K562 (cell line): ENCODE results near the gene IL6ST. TPM values are rescaled to one million over a fixed set of nuclear protein-coding genes. Genes with fewer than 3 reads are reported as not detected.

ENCODE experiments used
- CCNT2 ChIP-seq: IDR thresholded peaks from 2 replicates; pipeline ENCODE4 v1.6.1; 2011; ENCODE audit warnings: borderline replicate concordance, low read depth, mild to moderate bottlenecking, moderate library complexity, mixed read lengths, low read length; ENCODE audit not compliant: insufficient read length; ENCODE audit errors: extremely low read depth
- COPS2 ChIP-seq: fragments of 450-650 bp; conservative IDR thresholded peaks from 2 replicates; pipeline ENCODE4 v1.6.1; 2016; ENCODE audit warnings: mild to moderate bottlenecking, moderate library complexity
- ELF1 ChIP-seq: fragments of 200-800 bp; sonication (Bioruptor generic); IDR thresholded peaks from 2 replicates; pipeline ENCODE4 v1.6.1; 2016; ENCODE audit warnings: missing genetic modification characterization, missing compliant biosample characterization
- ELF4 ChIP-seq: fragments of 450-650 bp; formaldehyde crosslinking; IDR thresholded peaks from 2 replicates; pipeline ENCODE4 v1.4.0; 2022; ENCODE audit warnings: missing genetic modification characterization
- FOS ChIP-seq: IDR thresholded peaks from 3 replicates; pipeline ENCODE4 v1.6.1; 2011; ENCODE audit not compliant: insufficient read length; ENCODE audit errors: extremely low read depth
- GABPA ChIP-seq: fragments of 200-800 bp; sonication (Bioruptor generic); conservative IDR thresholded peaks from 2 replicates; pipeline ENCODE4 v1.6.1; 2016; ENCODE audit warnings: low read depth, missing genetic modification characterization, missing compliant biosample characterization
- HDAC2 ChIP-seq: fragments of 450-650 bp; IDR thresholded peaks from 2 replicates; pipeline ENCODE4 v1.6.1; 2016; ENCODE audit warnings: mild to moderate bottlenecking
- HIVEP1 ChIP-seq: fragments of 250-450 bp; sonication (Bioruptor Pico); IDR thresholded peaks from 2 replicates; pipeline ENCODE4 v1.4.0; 2020; ENCODE audit warnings: mild to moderate bottlenecking
- HNRNPH1 ChIP-seq: fragments of 200-400 bp; formaldehyde crosslinking; optimal IDR thresholded peaks from 2 replicates; pipeline ENCODE3; 2017; ENCODE audit warnings: low read depth, mild to moderate bottlenecking, low read length, moderate library complexity
- KAT8 ChIP-seq: fragments of 450-650 bp; IDR thresholded peaks from 2 replicates; pipeline ENCODE4 v1.6.1; 2016; ENCODE audit warnings: low read depth, mild to moderate bottlenecking
- KDM4B ChIP-seq, 2 experiments: fragments of 450-650 bp in 1 of 2; sonication (generic) in 1 of 2; IDR thresholded peaks; 2 replicates each; pipeline ENCODE4 v1.6.1; 2016 to 2017; ENCODE audit warnings: borderline replicate concordance in 2 of 2, antibody characterized with exemption in 1 of 2, low read depth in 1 of 2, mild to moderate bottlenecking in 1 of 2
- NCOR1 ChIP-seq: fragments of 450-650 bp; IDR thresholded peaks from 2 replicates; pipeline ENCODE4 v1.6.1; 2016; ENCODE audit warnings: mild to moderate bottlenecking, moderate library complexity
- PHF21A ChIP-seq: fragments of 450-650 bp; IDR thresholded peaks from 2 replicates; pipeline ENCODE4 v1.6.1; 2017; ENCODE audit warnings: low read depth, borderline replicate concordance
- RNF2 ChIP-seq: sonication (generic); IDR thresholded peaks from 2 replicates; pipeline ENCODE4 v1.6.1; 2016
- RUNX1 ChIP-seq: sonication (generic); IDR thresholded peaks from 2 replicates; pipeline ENCODE4 v1.6.1; 2016; ENCODE audit warnings: antibody characterized with exemption, low read depth
- SIRT6 ChIP-seq: IDR thresholded peaks from one replicate; pipeline ENCODE4 v1.6.1; 2012; ENCODE audit warnings: low read depth, mild to moderate bottlenecking, control low read depth, inconsistent platforms, low read length, moderate library complexity
- SRSF7 ChIP-seq: fragments of 200-400 bp; formaldehyde crosslinking; optimal IDR thresholded peaks from 2 replicates; pipeline ENCODE3; 2017; ENCODE audit warnings: mild to moderate bottlenecking, low read depth, low read length
- TCF3 ChIP-seq: sonication (generic); formaldehyde crosslinking; IDR thresholded peaks from 2 replicates; pipeline ENCODE4 v1.4.0; 2020; ENCODE audit warnings: mild to moderate bottlenecking, missing genetic modification reagents
- TEAD4 ChIP-seq, 2 experiments: sonication (generic) in 1 of 2; formaldehyde crosslinking in 1 of 2; IDR thresholded peaks; 2 replicates each; pipeline versions ENCODE4 v1.6.1 to v1.8.0; 2012 to 2022; ENCODE audit warnings: borderline replicate concordance in 1 of 2, inconsistent platforms in 1 of 2, low read length in 1 of 2, mild to moderate bottlenecking in 1 of 2, missing genetic modification reagents in 1 of 2
- TGIF2 ChIP-seq: sonication (generic); formaldehyde crosslinking; IDR thresholded peaks from 2 replicates; pipeline ENCODE4 v1.8.1; 2022; ENCODE audit warnings: mild to moderate bottlenecking, missing genetic modification reagents, moderate library complexity
- TRIM24 ChIP-seq, 2 experiments: fragments of 450-650 bp; IDR thresholded peaks; 2 replicates each; pipeline ENCODE4 v1.6.1; 2016
- TRIM28 ChIP-seq: fragments of 450-650 bp; IDR thresholded peaks from 2 replicates; pipeline ENCODE4 v1.6.1; 2017
- ZC3H8 ChIP-seq: fragments of 450-650 bp; IDR thresholded peaks from 2 replicates; pipeline ENCODE4 v1.6.1; 2017
- ZFP30 ChIP-seq: fragments of 250-450 bp; sonication (Bioruptor Pico); IDR thresholded peaks from 2 replicates; pipeline ENCODE4 v1.8.0; 2022; ENCODE audit warnings: moderate library complexity, mild to moderate bottlenecking, inconsistent platforms, borderline replicate concordance
- ZNF121 ChIP-seq: sonication (generic); formaldehyde crosslinking; conservative IDR thresholded peaks from 2 replicates; pipeline ENCODE4 v1.8.0; 2022; ENCODE audit warnings: missing genetic modification reagents
- ZNF253 ChIP-seq: fragments of 250-450 bp; sonication (Bioruptor Pico); conservative IDR thresholded peaks from 2 replicates; pipeline ENCODE4 v1.6.1; 2021; ENCODE audit warnings: mild to moderate bottlenecking
- polyA plus RNA-seq, 8 experiments: library from polyadenylated mRNA; depleted of rRNA in 4 of 8; stranded (reverse) in 5 of 8; unstranded in 3 of 8; fragments of >200 nt; fragmentation: Nextera tagmentation in 2 of 8; fragmentation: Illumina TruSeq in 1 of 8; extraction: Ambion mirVana in 2 of 8; extraction: Trizol in 1 of 8; gene quantifications; 2 replicates each; pipeline versions ENCODE4 v1.2.1 to v1.2.3, GENCODE V29; 2011 to 2014; ENCODE audit warnings: inconsistent platforms in 1 of 8, missing spikeins in 1 of 8
- total RNA-seq, 7 experiments: library from RNA; depleted of rRNA in 6 of 7; stranded (reverse); fragments of >200 nt in 6 of 7; fragmentation: Illumina TruSeq in 2 of 7; extraction: Trizol in 2 of 7; gene quantifications; 2 replicates each; pipeline versions ENCODE4 v1.2.1 to v1.2.3, GENCODE V29; 2011 to 2021; ENCODE audit warnings: low replicate concordance in 1 of 7
- TF ChIP-seq, protein P1 (sequence below): sonication (generic); IDR thresholded peaks from 2 replicates; pipeline ENCODE4 v1.6.1; 2016
- TF ChIP-seq, protein P2 (sequence below): fragments of 250-450 bp; sonication (Bioruptor Pico); IDR thresholded peaks from 2 replicates; pipeline ENCODE4 v1.8.0; 2022; ENCODE audit warnings: inconsistent platforms, mild to moderate bottlenecking, moderate library complexity, borderline replicate concordance
- TF ChIP-seq, protein P3 (sequence below): fragments of 450-650 bp; IDR thresholded peaks from 2 replicates; pipeline ENCODE4 v1.6.1; 2017; ENCODE audit warnings: mild to moderate bottlenecking, moderate library complexity

Gene IL6ST
- total and polyA plus RNA-seq, 9 of the 15 experiments (the other 6 are each of a cell fraction or from before 2014, with no cell fraction given): 2.0 to 27.0 (median 7.9) TPM

DNA sequence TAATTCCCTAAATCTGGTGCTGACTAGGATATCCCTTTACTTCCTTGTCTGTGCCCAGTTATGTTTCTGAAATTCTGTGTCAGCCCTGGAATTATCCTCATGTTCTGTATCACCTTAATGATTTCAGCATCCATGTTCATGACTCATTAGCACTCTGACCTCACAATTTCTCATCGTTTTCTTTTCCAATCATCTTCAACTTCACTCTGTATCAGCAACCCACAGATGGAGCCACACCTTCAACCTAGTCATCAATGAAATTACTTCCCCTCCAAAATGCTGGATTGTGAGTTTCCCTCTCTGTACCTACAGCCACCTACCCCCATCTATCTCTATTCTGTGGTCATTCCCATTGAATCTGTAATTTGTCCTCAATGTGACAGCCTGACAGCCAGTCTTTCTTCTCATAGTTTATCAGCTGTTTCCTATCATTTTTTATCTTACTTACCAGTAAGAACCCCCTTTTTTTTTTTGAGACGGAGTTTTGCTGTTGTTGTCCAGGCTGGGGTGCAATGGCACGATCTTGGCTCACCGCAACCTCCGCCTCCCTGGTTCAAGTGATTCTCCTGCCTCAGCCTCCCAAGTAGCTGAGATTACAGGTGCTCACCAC lies 3.1 kb upstream of the IL6ST start (continued):
- TF ChIP-seq ELF1 (tag): no peak
- no peak for TF ChIP-seq ZNF121 (CRISPR knock-in tag)
- peak; percentile 79 for TF ChIP-seq TCF3 (CRISPR knock-in tag)
- no peak for TF ChIP-seq ZC3H8
- TF ChIP-seq HDAC2: no peak
- TF ChIP-seq NCOR1: peak; percentile 54
- TF ChIP-seq, protein P1, sequence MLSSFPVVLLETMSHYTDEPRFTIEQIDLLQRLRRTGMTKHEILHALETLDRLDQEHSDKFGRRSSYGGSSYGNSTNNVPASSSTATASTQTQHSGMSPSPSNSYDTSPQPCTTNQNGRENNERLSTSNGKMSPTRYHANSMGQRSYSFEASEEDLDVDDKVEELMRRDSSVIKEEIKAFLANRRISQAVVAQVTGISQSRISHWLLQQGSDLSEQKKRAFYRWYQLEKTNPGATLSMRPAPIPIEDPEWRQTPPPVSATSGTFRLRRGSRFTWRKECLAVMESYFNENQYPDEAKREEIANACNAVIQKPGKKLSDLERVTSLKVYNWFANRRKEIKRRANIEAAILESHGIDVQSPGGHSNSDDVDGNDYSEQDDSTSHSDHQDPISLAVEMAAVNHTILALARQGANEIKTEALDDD: peak; percentile 34; the same call in 1 of the 2 replicates
- TF ChIP-seq COPS2: no peak
- TF ChIP-seq TEAD4 (IDR thresholded peaks at IDR 0.05; ENCODE audit: low read length): peak; percentile 54
- no peak for TF ChIP-seq TEAD4 (CRISPR knock-in tag; IDR thresholded peaks at IDR 0.05; ENCODE audit: borderline replicate concordance)
- TF ChIP-seq, protein P2, sequence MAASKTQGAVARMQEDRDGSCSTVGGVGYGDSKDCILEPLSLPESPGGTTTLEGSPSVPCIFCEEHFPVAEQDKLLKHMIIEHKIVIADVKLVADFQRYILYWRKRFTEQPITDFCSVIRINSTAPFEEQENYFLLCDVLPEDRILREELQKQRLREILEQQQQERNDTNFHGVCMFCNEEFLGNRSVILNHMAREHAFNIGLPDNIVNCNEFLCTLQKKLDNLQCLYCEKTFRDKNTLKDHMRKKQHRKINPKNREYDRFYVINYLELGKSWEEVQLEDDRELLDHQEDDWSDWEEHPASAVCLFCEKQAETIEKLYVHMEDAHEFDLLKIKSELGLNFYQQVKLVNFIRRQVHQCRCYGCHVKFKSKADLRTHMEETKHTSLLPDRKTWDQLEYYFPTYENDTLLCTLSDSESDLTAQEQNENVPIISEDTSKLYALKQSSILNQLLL (CRISPR knock-in tag): no peak
- no peak for TF ChIP-seq SRSF7
- peak; percentile 17 for TF ChIP-seq FOS
- TF ChIP-seq, protein P3, sequence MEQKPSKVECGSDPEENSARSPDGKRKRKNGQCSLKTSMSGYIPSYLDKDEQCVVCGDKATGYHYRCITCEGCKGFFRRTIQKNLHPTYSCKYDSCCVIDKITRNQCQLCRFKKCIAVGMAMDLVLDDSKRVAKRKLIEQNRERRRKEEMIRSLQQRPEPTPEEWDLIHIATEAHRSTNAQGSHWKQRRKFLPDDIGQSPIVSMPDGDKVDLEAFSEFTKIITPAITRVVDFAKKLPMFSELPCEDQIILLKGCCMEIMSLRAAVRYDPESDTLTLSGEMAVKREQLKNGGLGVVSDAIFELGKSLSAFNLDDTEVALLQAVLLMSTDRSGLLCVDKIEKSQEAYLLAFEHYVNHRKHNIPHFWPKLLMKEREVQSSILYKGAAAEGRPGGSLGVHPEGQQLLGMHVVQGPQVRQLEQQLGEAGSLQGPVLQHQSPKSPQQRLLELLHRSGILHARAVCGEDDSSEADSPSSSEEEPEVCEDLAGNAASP: no peak
- TF ChIP-seq KDM4B (IDR thresholded peaks at IDR 0.05; ENCODE audit: borderline replicate concordance in 2 of 2, low read depth in 1 of 2): no peak
- TF ChIP-seq ZNF253 (CRISPR knock-in tag): no peak
- no peak for TF ChIP-seq ELF4
- TF ChIP-seq SIRT6: no peak
- TF ChIP-seq HIVEP1 (CRISPR knock-in tag): no peak
- TF ChIP-seq KAT8: no peak
- 0 out of 2 replicates have a peak, but pooled peaks have one; percentile 42 for TF ChIP-seq TRIM28
- TF ChIP-seq HNRNPH1: no peak
- no peak for TF ChIP-seq RNF2
- no peak for TF ChIP-seq CCNT2
- TF ChIP-seq RUNX1: no peak
- no peak for TF ChIP-seq GABPA
- peak; percentile 52 to 53; a peak in 3 of 4 replicates for TF ChIP-seq TRIM24 (IDR thresholded peaks at IDR 0.05)
- TF ChIP-seq ZFP30: no peak
- no peak for TF ChIP-seq PHF21A
- TF ChIP-seq TGIF2: 0 out of 2 replicates have a peak, but pooled peaks have one; percentile 29
